HepG2 (cell line): ENCODE data around the gene PDLIM5. TPM values are rescaled to one million over a fixed set of nuclear protein-coding genes. Genes with fewer than 3 reads are reported as not detected.
A peak's percentile ranks its signal among the peaks of the same experiment; 100 is the strongest.

Experiments used
- CAMTA2 ChIP-seq: sonication (generic); formaldehyde crosslinking; IDR thresholded peaks from 2 replicates; pipeline ENCODE4 v1.4.0; 2020; ENCODE audit warnings: mild to moderate bottlenecking, missing genetic modification reagents, borderline replicate concordance
- MXD4 ChIP-seq: IDR thresholded peaks from 2 replicates; pipeline ENCODE4 v1.6.1; 2016; ENCODE audit warnings: mild to moderate bottlenecking, missing biosample characterization, missing genetic modification reagents
- RXRA ChIP-seq: sonication (generic); formaldehyde crosslinking; IDR thresholded peaks from 2 replicates; pipeline ENCODE4 v1.5.1; 2020; ENCODE audit warnings: missing genetic modification reagents
- SRSF9 ChIP-seq: fragments of 200-400 bp; formaldehyde crosslinking; IDR thresholded peaks from 2 replicates; pipeline ENCODE4 v1.6.1; 2018; ENCODE audit warnings: borderline replicate concordance, mild to moderate bottlenecking, low read depth, low read length; ENCODE audit not compliant: insufficient read depth, poor library complexity, severe bottlenecking
- TAF1 ChIP-seq: sonication (generic); formaldehyde crosslinking; IDR thresholded peaks from 2 replicates; pipeline ENCODE4 v1.4.0; 2020; ENCODE audit warnings: missing genetic modification reagents
- TCF12 ChIP-seq, 2 experiments: fragments of 450-650 bp in 1 of 2; sonication (generic) in 1 of 2; formaldehyde crosslinking in 1 of 2; IDR thresholded peaks; 2 replicates each; pipeline versions ENCODE4 v1.6.1 to v1.8.0; 2017 to 2022; ENCODE audit warnings: antibody characterized with exemption in 1 of 2, mild to moderate bottlenecking in 1 of 2, missing genetic modification reagents in 1 of 2, moderate library complexity in 1 of 2
- ZFP1 ChIP-seq: IDR thresholded peaks from 2 replicates; pipeline ENCODE4 v1.6.1; 2016
- ZNF124 ChIP-seq: sonication (generic); formaldehyde crosslinking; IDR thresholded peaks from 2 replicates; pipeline ENCODE4 v1.4.0; 2020; ENCODE audit warnings: missing genetic modification reagents
- ZNF20 ChIP-seq: sonication (generic); formaldehyde crosslinking; IDR thresholded peaks from 2 replicates; pipeline ENCODE4 v1.4.0; 2020; ENCODE audit warnings: mild to moderate bottlenecking, moderate library complexity, missing genetic modification reagents
- ZNF264 ChIP-seq: sonication (generic); formaldehyde crosslinking; IDR thresholded peaks from 2 replicates; pipeline ENCODE4 v1.4.0; 2020; ENCODE audit warnings: missing genetic modification reagents
- ZNF44 ChIP-seq: sonication (generic); formaldehyde crosslinking; IDR thresholded peaks from 2 replicates; pipeline ENCODE4 v1.5.1; 2020; ENCODE audit warnings: mild to moderate bottlenecking, missing genetic modification reagents
- ZNF530 ChIP-seq: sonication (generic); formaldehyde crosslinking; IDR thresholded peaks from 2 replicates; pipeline ENCODE4 v1.5.0; 2020; ENCODE audit warnings: low read depth, mild to moderate bottlenecking, missing genetic modification reagents
- ZNF547 ChIP-seq: sonication (generic); formaldehyde crosslinking; IDR thresholded peaks from 2 replicates; pipeline ENCODE4 v1.5.1; 2020; ENCODE audit warnings: mild to moderate bottlenecking, missing genetic modification reagents
- ZNF558 ChIP-seq: sonication (generic); formaldehyde crosslinking; IDR thresholded peaks from 2 replicates; pipeline ENCODE4 v1.9.0; 2022; ENCODE audit warnings: mild to moderate bottlenecking, missing genetic modification reagents, borderline replicate concordance
- ZNF775 ChIP-seq: sonication (generic); formaldehyde crosslinking; IDR thresholded peaks from 2 replicates; pipeline ENCODE4 v1.4.0; 2020; ENCODE audit warnings: missing genetic modification reagents, mild to moderate bottlenecking, moderate library complexity, borderline replicate concordance
- ZSCAN12 ChIP-seq: sonication (generic); formaldehyde crosslinking; IDR thresholded peaks from 2 replicates; pipeline ENCODE4 v1.9.0; 2021; ENCODE audit warnings: mild to moderate bottlenecking, missing genetic modification reagents
- ZSCAN21 ChIP-seq: sonication (generic); formaldehyde crosslinking; IDR thresholded peaks from 2 replicates; pipeline ENCODE4 v1.8.0; 2022; ENCODE audit warnings: mild to moderate bottlenecking, missing genetic modification reagents, moderate library complexity, borderline replicate concordance
- ZSCAN31 ChIP-seq: sonication (generic); formaldehyde crosslinking; IDR thresholded peaks from 2 replicates; pipeline ENCODE4 v1.5.0; 2020; ENCODE audit warnings: low read depth, mild to moderate bottlenecking, missing genetic modification reagents
- polyA plus RNA-seq, 8 experiments: library from polyadenylated mRNA; depleted of rRNA in 3 of 8; stranded (reverse) in 7 of 8; unstranded in 1 of 8; fragments of >200 nt; fragmentation: Illumina TruSeq in 4 of 8; extraction: Trizol in 4 of 8; gene quantifications; 2 replicates each; pipeline versions ENCODE4 v1.2.1 to v1.2.3, GENCODE V29; 2011 to 2016; ENCODE audit warnings: low read depth in 4 of 8, missing spikeins in 1 of 8, mixed read lengths in 1 of 8; ENCODE audit not compliant: insufficient read depth in 1 of 8
- total RNA-seq, 5 experiments: library from RNA; depleted of rRNA; stranded (reverse); fragments of >200 nt; fragmentation: Illumina TruSeq; extraction: Trizol; gene quantifications; 2 replicates each; pipeline ENCODE4 v1.2.3, GENCODE V29; 2016; ENCODE audit warnings: low read depth in 1 of 5
- TF ChIP-seq, protein P1 (sequence below): IDR thresholded peaks from 2 replicates; pipeline ENCODE4 v1.6.1; 2016; ENCODE audit warnings: missing biosample characterization, missing genetic modification reagents, low read depth
- TF ChIP-seq, protein P2 (sequence below): sonication (generic); formaldehyde crosslinking; IDR thresholded peaks from 2 replicates; pipeline ENCODE4 v1.5.0; 2020; ENCODE audit warnings: missing genetic modification reagents
- TF ChIP-seq, protein P3 (sequence below): sonication (generic); formaldehyde crosslinking; IDR thresholded peaks from 2 replicates; pipeline ENCODE4 v1.4.0; 2020; ENCODE audit warnings: missing genetic modification reagents
- TF ChIP-seq, protein P4 (sequence below): sonication (generic); formaldehyde crosslinking; IDR thresholded peaks from 2 replicates; pipeline ENCODE4 v1.9.0; 2022; ENCODE audit warnings: missing genetic modification reagents, mild to moderate bottlenecking, borderline replicate concordance
- TF ChIP-seq, protein P5 (sequence below): sonication (generic); formaldehyde crosslinking; IDR thresholded peaks from 2 replicates; pipeline ENCODE4 v1.4.0; 2020; ENCODE audit warnings: missing genetic modification reagents, borderline replicate concordance

The PDLIM5 gene
- total and polyA plus RNA-seq, 2 of the 13 experiments (the other 11 are each of a cell fraction or from before 2014, with no cell fraction given): 52.8 to 119 TPM

DNA sequence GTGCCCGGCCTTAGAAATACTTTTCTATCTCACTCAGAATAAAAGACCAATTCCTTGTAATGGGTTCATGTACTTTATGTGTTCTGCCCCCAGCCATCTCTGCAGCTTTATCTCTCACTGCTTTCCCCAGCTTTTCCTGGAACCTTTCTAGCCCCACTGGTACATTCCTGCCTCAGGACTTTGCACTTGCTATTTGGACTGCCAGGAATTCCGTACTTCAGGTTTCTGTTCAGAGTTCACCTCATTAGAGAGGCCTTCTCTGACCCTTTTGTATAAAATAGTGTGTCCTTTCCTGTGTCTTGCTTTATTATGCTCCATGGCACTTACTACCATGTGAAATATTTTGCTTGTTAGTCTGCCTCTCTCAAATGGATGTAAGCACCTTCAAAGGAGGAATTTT is 112.5 kb downstream of the PDLIM5 start (continued):
- TF ChIP-seq ZNF44 (CRISPR knock-in tag) (no peak), ZSCAN12 (CRISPR knock-in tag) (no peak), RXRA (CRISPR knock-in tag) (peak; percentile 63; the same call in 1 of the 2 replicates), MXD4 (CRISPR knock-in tag) (no peak), TCF12 (IDR thresholded peaks at IDR 0.05) (no peak), TCF12 (CRISPR knock-in tag; IDR thresholded peaks at IDR 0.05) (no peak), ZNF124 (CRISPR knock-in tag) (peak; percentile 66; the same call in 1 of the 2 replicates), ZNF547 (no peak), ZFP1 (CRISPR knock-in tag) (0 out of 2 replicates have a peak, but pooled peaks have one; percentile 60), ZNF20 (CRISPR knock-in tag) (no peak), ZNF264 (CRISPR knock-in tag) (peak; percentile 95), ZNF558 (CRISPR knock-in tag) (no peak), SRSF9 (no peak), ZSCAN31 (no peak), ZNF530 (CRISPR knock-in tag) (no peak), ZNF775 (CRISPR knock-in tag) (no peak), CAMTA2 (no peak), ZSCAN21 (no peak), TAF1 (no peak)
- TF ChIP-seq, protein P1, sequence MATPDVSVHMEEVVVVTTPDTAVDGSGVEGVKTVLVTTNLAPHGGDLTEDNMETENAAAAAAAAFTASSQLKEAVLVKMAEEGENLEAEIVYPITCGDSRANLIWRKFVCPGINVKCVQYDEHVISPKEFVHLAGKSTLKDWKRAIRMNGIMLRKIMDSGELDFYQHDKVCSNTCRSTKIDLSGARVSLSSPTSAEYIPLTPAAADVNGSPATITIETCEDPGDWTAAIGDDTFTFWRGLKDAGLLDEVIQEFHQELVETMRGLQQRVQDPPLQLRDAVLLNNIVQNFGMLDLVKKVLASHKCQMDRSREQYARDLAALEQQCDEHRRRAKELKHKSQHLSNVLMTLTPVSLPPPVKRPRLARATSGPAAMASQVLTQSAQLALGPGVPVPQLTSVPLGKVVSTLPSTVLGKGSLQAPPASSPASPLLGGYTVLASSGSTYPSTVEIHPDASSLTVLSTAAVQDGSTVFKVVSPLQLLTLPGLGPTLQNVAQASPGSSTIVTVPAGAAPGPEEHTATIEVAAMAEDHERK: no peak
- TF ChIP-seq, protein P2, sequence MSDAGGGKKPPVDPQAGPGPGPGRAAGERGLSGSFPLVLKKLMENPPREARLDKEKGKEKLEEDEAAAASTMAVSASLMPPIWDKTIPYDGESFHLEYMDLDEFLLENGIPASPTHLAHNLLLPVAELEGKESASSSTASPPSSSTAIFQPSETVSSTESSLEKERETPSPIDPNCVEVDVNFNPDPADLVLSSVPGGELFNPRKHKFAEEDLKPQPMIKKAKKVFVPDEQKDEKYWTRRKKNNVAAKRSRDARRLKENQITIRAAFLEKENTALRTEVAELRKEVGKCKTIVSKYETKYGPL (CRISPR knock-in tag): no peak
- TF ChIP-seq, protein P3, sequence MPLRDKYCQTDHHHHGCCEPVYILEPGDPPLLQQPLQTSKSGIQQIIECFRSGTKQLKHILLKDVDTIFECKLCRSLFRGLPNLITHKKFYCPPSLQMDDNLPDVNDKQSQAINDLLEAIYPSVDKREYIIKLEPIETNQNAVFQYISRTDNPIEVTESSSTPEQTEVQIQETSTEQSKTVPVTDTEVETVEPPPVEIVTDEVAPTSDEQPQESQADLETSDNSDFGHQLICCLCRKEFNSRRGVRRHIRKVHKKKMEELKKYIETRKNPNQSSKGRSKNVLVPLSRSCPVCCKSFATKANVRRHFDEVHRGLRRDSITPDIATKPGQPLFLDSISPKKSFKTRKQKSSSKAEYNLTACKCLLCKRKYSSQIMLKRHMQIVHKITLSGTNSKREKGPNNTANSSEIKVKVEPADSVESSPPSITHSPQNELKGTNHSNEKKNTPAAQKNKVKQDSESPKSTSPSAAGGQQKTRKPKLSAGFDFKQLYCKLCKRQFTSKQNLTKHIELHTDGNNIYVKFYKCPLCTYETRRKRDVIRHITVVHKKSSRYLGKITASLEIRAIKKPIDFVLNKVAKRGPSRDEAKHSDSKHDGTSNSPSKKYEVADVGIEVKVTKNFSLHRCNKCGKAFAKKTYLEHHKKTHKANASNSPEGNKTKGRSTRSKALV: no peak
- TF ChIP-seq, protein P4, sequence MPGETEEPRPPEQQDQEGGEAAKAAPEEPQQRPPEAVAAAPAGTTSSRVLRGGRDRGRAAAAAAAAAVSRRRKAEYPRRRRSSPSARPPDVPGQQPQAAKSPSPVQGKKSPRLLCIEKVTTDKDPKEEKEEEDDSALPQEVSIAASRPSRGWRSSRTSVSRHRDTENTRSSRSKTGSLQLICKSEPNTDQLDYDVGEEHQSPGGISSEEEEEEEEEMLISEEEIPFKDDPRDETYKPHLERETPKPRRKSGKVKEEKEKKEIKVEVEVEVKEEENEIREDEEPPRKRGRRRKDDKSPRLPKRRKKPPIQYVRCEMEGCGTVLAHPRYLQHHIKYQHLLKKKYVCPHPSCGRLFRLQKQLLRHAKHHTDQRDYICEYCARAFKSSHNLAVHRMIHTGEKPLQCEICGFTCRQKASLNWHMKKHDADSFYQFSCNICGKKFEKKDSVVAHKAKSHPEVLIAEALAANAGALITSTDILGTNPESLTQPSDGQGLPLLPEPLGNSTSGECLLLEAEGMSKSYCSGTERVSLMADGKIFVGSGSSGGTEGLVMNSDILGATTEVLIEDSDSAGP (CRISPR knock-in tag): no peak
- TF ChIP-seq, protein P5, sequence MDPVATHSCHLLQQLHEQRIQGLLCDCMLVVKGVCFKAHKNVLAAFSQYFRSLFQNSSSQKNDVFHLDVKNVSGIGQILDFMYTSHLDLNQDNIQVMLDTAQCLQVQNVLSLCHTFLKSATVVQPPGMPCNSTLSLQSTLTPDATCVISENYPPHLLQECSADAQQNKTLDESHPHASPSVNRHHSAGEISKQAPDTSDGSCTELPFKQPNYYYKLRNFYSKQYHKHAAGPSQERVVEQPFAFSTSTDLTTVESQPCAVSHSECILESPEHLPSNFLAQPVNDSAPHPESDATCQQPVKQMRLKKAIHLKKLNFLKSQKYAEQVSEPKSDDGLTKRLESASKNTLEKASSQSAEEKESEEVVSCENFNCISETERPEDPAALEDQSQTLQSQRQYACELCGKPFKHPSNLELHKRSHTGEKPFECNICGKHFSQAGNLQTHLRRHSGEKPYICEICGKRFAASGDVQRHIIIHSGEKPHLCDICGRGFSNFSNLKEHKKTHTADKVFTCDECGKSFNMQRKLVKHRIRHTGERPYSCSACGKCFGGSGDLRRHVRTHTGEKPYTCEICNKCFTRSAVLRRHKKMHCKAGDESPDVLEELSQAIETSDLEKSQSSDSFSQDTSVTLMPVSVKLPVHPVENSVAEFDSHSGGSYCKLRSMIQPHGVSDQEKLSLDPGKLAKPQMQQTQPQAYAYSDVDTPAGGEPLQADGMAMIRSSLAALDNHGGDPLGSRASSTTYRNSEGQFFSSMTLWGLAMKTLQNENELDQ (CRISPR knock-in tag): no peak
